Endodermal cell (in vitro differentiated cells): ENCODE measurements around the gene LOXL4. TPM values are rescaled to one million over a fixed set of nuclear protein-coding genes. Genes with fewer than 3 reads are reported as not detected.

Experiments
- DNase-seq: peaks from one replicate; pipeline ENCODE4 v3.0.0-alpha.2; 2017
- H3K27ac ChIP-seq: 2 replicates; pipeline ENCODE4 v1.5.1; 2013; ENCODE audit warnings: mild to moderate bottlenecking, low read depth, low read length, moderate library complexity
- H3K27me3 ChIP-seq: 2 replicates; pipeline ENCODE4 v1.6.1; 2013; ENCODE audit warnings: mild to moderate bottlenecking, low read length, moderate library complexity; ENCODE audit not compliant: insufficient read depth, control insufficient read depth, poor library complexity, severe bottlenecking
- H3K36me3 ChIP-seq: 2 replicates; pipeline ENCODE4 v1.7.0; 2013; ENCODE audit warnings: mild to moderate bottlenecking, low read length, moderate library complexity; ENCODE audit not compliant: control insufficient read depth, insufficient read depth
- H3K4me1 ChIP-seq: one replicate; pipeline ENCODE4 v1.7.0; 2013; ENCODE audit warnings: low read length; ENCODE audit not compliant: control insufficient read depth, insufficient read depth
- H3K4me3 ChIP-seq: 2 replicates; pipeline ENCODE4 v1.5.1; 2013; ENCODE audit warnings: mild to moderate bottlenecking, low read length, moderate library complexity
- H3K9ac ChIP-seq: 2 replicates; pipeline ENCODE4 v1.6.1; 2013; ENCODE audit warnings: mild to moderate bottlenecking, low read length, moderate library complexity; ENCODE audit not compliant: poor library complexity, severe bottlenecking; ENCODE audit errors: extremely low read depth
- H3K9me3 ChIP-seq: 2 replicates; pipeline ENCODE4 v1.6.1; 2013; ENCODE audit warnings: mild to moderate bottlenecking, low read length, moderate library complexity; ENCODE audit not compliant: control insufficient read depth
- H3K27ac Mint-ChIP-seq: 2 replicates; pipeline ENCODE4 v1.8.0; 2020; ENCODE audit warnings: mixed read lengths
- H3K27me3 Mint-ChIP-seq: 2 replicates; pipeline ENCODE4 v1.8.0; 2021; ENCODE audit warnings: mild to moderate bottlenecking, mixed read lengths; ENCODE audit not compliant: insufficient read depth
- H3K36me3 Mint-ChIP-seq: 2 replicates; pipeline ENCODE4 v1.8.0; 2020; ENCODE audit warnings: low read depth, mixed read lengths
- H3K4me1 Mint-ChIP-seq: 2 replicates; pipeline ENCODE4 v1.8.0; 2020; ENCODE audit warnings: mixed read lengths
- H3K4me3 Mint-ChIP-seq: 2 replicates; pipeline ENCODE4 v1.8.0; 2020; ENCODE audit warnings: mild to moderate bottlenecking, moderate library complexity, mixed read lengths
- H3K9me3 Mint-ChIP-seq: 2 replicates; pipeline ENCODE4 v1.8.0; 2020; ENCODE audit warnings: mild to moderate bottlenecking, mixed read lengths
- CTCF ChIP-seq: fragments of 200-600 bp; sonication (generic); conservative IDR thresholded peaks from 2 replicates; pipeline ENCODE4 v1.5.0; 2021; ENCODE audit warnings: antibody characterized with exemption, mild to moderate bottlenecking
- WGBS, 2 experiments: methylation state at CpG; one replicate each; pipeline versions ENCODE4 v1.1.5 to v1.1.7; 2013; ENCODE audit warnings: missing lambda C conversion rate in 2 of 2, mixed read lengths in 1 of 2; ENCODE audit not compliant: insufficient coverage in 1 of 2, insufficient read length in 1 of 2; 5-methylcytosine and 5-hydroxymethylcytosine counted together
- total RNA-seq, 2 donors: library from RNA; stranded (reverse); fragmentation: NEBNext Ultra II Directional in 1 of 2; extraction: Animal tissue kit (Norgen Biotek cat#: 25700) in 1 of 2; gene quantifications; 2 replicates in 1 of 2; 3 replicates in 1 of 2; pipeline ENCODE4 v1.2.1, GENCODE V29; 2021

The LOXL4 gene
- total RNA-seq, 2 donors from 2014 or later, result 0.57 to 0.77 TPM

- Histone ChIP-seq H3K4me1 (peaks cover 10% of the 10 kb centered on the region), H3K27me3 (no peaks in the 10 kb centered on the region), H3K36me3 (no peaks in the 10 kb centered on the region), H3K4me3 (no peak overlapping the region), H3K9me3 (no peaks in the 10 kb centered on the region), H3K27ac (no peak overlapping the region), H3K9ac (no peak overlapping the region)
- H3K27me3 Mint-ChIP-seq, result no peaks in the 10 kb centered on the region
- TF ChIP-seq CTCF, result no peak
- H3K4me3 Mint-ChIP-seq, result no peak overlapping the region
- H3K9me3 Mint-ChIP-seq, result no peaks in the 10 kb centered on the region
- no peaks in the 10 kb centered on the region for H3K36me3 Mint-ChIP-seq
- peak; percentile 62 for DNase-seq
- peaks cover 28% of the 10 kb centered on the region for H3K4me1 Mint-ChIP-seq
- no peak overlapping the region for H3K27ac Mint-ChIP-seq
These were observed 35.6 kb upstream of the LOXL4 start for GRCh38 chr10:98303569-98303968.

GRCh38 chr10:98302741-98303365 lies 34.9 kb upstream of the LOXL4 start:
- no peaks in the 10 kb centered on the region for H3K9me3 ChIP-seq
- H3K9ac ChIP-seq, result no peak overlapping the region
- Mint-ChIP-seq H3K4me3 (no peak overlapping the region), H3K9me3 (no peaks in the 10 kb centered on the region), H3K27ac (no peak overlapping the region), H3K4me1 (peaks cover 24% of the 10 kb centered on the region), H3K36me3 (no peaks in the 10 kb centered on the region), H3K27me3 (no peaks in the 10 kb centered on the region)
- peaks cover 10% of the 10 kb centered on the region for H3K4me1 ChIP-seq
- no peak for TF ChIP-seq CTCF
- no peak overlapping the region for H3K27ac ChIP-seq
- no peaks in the 10 kb centered on the region for H3K27me3 ChIP-seq
- DNase-seq, result peak; percentile 72
- 87 to 88% methylated on average over 4 of the region's 4 CpGs for WGBS, 2 experiments
- H3K36me3 ChIP-seq, result no peaks in the 10 kb centered on the region
- no peak overlapping the region for H3K4me3 ChIP-seq

- DNase-seq, result peak; percentile 59
- Mint-ChIP-seq H3K9me3 (no peaks in the 10 kb centered on the region), H3K4me1 (peaks cover 24% of the 10 kb centered on the region), H3K4me3 (no peak overlapping the region), H3K27me3 (no peaks in the 10 kb centered on the region), H3K36me3 (no peaks in the 10 kb centered on the region), H3K27ac (no peak overlapping the region)
- H3K36me3 ChIP-seq, result no peaks in the 10 kb centered on the region
- H3K27ac ChIP-seq, result no peak overlapping the region
- TF ChIP-seq CTCF, result no peak
- no peaks in the 10 kb centered on the region for H3K27me3 ChIP-seq
- H3K9ac ChIP-seq, result no peak overlapping the region
- H3K9me3 ChIP-seq, result no peaks in the 10 kb centered on the region
- H3K4me3 ChIP-seq, result no peak overlapping the region
- WGBS, 2 experiments, result 88 to 90% methylated on average over 5 to 9 of the region's 9 CpGs
- peaks cover 10% of the 10 kb centered on the region for H3K4me1 ChIP-seq
These were observed 33.8 kb upstream of the LOXL4 start for GRCh38 chr10:98301664-98302319.
